HepG2 (cell line): ENCODE data around the gene TMEM59. TPM values are rescaled to one million over a fixed set of nuclear protein-coding genes. Genes with fewer than 3 reads are reported as not detected.
A peak's percentile ranks its signal among the peaks of the same experiment; 100 is the strongest.

Source experiments
- ADNP ChIP-seq: sonication (generic); formaldehyde crosslinking; IDR thresholded peaks from 2 replicates; pipeline ENCODE4 v1.4.0; 2020; ENCODE audit warnings: missing genetic modification reagents
- ARNT ChIP-seq: fragments of 450-650 bp; IDR thresholded peaks from 2 replicates; pipeline ENCODE4 v1.6.1; 2017
- ASH2L ChIP-seq: fragments of 300-600, 200-600 bp; sonication (generic); IDR thresholded peaks from 2 replicates; pipeline ENCODE4 v1.7.0; 2017; ENCODE audit warnings: low read depth, mild to moderate bottlenecking, moderate library complexity, mixed read lengths, low read length; ENCODE audit not compliant: insufficient read length
- ATF1 ChIP-seq: IDR thresholded peaks from 2 replicates; pipeline ENCODE4 v1.6.1; 2016; ENCODE audit warnings: mild to moderate bottlenecking, control low read depth
- CENPT ChIP-seq: sonication (generic); formaldehyde crosslinking; IDR thresholded peaks from 2 replicates; pipeline ENCODE4 v1.8.0; 2022; ENCODE audit warnings: low read depth, mild to moderate bottlenecking, moderate library complexity, missing genetic modification reagents
- GATAD2A ChIP-seq: IDR thresholded peaks from 2 replicates; pipeline ENCODE4 v1.6.1; 2016
- HOXD1 ChIP-seq: sonication (generic); formaldehyde crosslinking; IDR thresholded peaks from 2 replicates; pipeline ENCODE4 v1.5.0; 2020; ENCODE audit warnings: missing genetic modification reagents
- JUND ChIP-seq: sonication (generic); formaldehyde crosslinking; IDR thresholded peaks from 2 replicates; pipeline ENCODE4 v1.8.0; 2022; ENCODE audit warnings: mild to moderate bottlenecking, missing genetic modification reagents
- KLF11 ChIP-seq: IDR thresholded peaks from 2 replicates; pipeline ENCODE4 v1.6.1; 2016; ENCODE audit warnings: missing compliant biosample characterization
- MAFG ChIP-seq: sonication (generic); formaldehyde crosslinking; IDR thresholded peaks from 2 replicates; pipeline ENCODE4 v1.5.1; 2020; ENCODE audit warnings: mild to moderate bottlenecking, missing genetic modification reagents
- MED8 ChIP-seq: sonication (generic); formaldehyde crosslinking; IDR thresholded peaks from 2 replicates; pipeline ENCODE4 v1.8.1; 2023; ENCODE audit warnings: mild to moderate bottlenecking, missing genetic modification reagents; ENCODE audit not compliant: insufficient replicate concordance
- MTF1 ChIP-seq: sonication (generic); formaldehyde crosslinking; IDR thresholded peaks from 2 replicates; pipeline ENCODE4 v1.5.0; 2020; ENCODE audit warnings: missing genetic modification reagents
- NAIF1 ChIP-seq: sonication (generic); formaldehyde crosslinking; IDR thresholded peaks from 2 replicates; pipeline ENCODE4 v1.5.0; 2020; ENCODE audit warnings: mild to moderate bottlenecking, missing genetic modification reagents, borderline replicate concordance
- NFATC3 ChIP-seq: sonication (generic); formaldehyde crosslinking; IDR thresholded peaks from 2 replicates; pipeline ENCODE4 v1.5.1; 2020; ENCODE audit warnings: mild to moderate bottlenecking, missing genetic modification reagents
- NFE2L2 ChIP-seq: fragments of 150-350 bp; IDR thresholded peaks from 2 replicates; pipeline ENCODE4 v1.6.1; 2014; ENCODE audit warnings: low read length
- NFYC ChIP-seq: IDR thresholded peaks from 2 replicates; pipeline ENCODE4 v1.6.1; 2016; ENCODE audit warnings: missing genetic modification reagents, missing compliant biosample characterization
- PPARG ChIP-seq: conservative IDR thresholded peaks from 2 replicates; pipeline ENCODE4 v1.6.1; 2016; ENCODE audit warnings: missing biosample characterization, missing genetic modification reagents
- SRSF9 ChIP-seq: fragments of 200-400 bp; formaldehyde crosslinking; IDR thresholded peaks from 2 replicates; pipeline ENCODE4 v1.6.1; 2018; ENCODE audit warnings: borderline replicate concordance, mild to moderate bottlenecking, low read depth, low read length; ENCODE audit not compliant: insufficient read depth, poor library complexity, severe bottlenecking
- SSRP1 ChIP-seq: IDR thresholded peaks from 2 replicates; pipeline ENCODE4 v1.6.1; 2016; ENCODE audit warnings: control low read depth
- SYNCRIP ChIP-seq: fragments of 200-400 bp; formaldehyde crosslinking; IDR thresholded peaks from 2 replicates; pipeline ENCODE4 v1.6.1; 2018; ENCODE audit warnings: mild to moderate bottlenecking, low read depth, low read length; ENCODE audit not compliant: insufficient read depth
- THYN1 ChIP-seq: sonication (generic); formaldehyde crosslinking; IDR thresholded peaks from 2 replicates; pipeline ENCODE4 v1.8.1; 2023; ENCODE audit warnings: low read depth, mild to moderate bottlenecking, moderate library complexity, missing genetic modification reagents, borderline replicate concordance
- ZFAT ChIP-seq: sonication (generic); formaldehyde crosslinking; conservative IDR thresholded peaks from 2 replicates; pipeline ENCODE4 v1.8.1; 2023; ENCODE audit warnings: missing genetic modification reagents, inconsistent platforms
- ZFP62 ChIP-seq: sonication (generic); formaldehyde crosslinking; IDR thresholded peaks from 2 replicates; pipeline ENCODE4 v1.4.0; 2020; ENCODE audit warnings: missing genetic modification reagents
- ZNF136 ChIP-seq: sonication (generic); formaldehyde crosslinking; IDR thresholded peaks from 2 replicates; pipeline ENCODE4 v1.8.1; 2022; ENCODE audit warnings: low read depth, mild to moderate bottlenecking, moderate library complexity, missing genetic modification reagents
- ZNF30 ChIP-seq: sonication (generic); formaldehyde crosslinking; IDR thresholded peaks from 2 replicates; pipeline ENCODE4 v1.5.0; 2020; ENCODE audit warnings: mild to moderate bottlenecking, missing genetic modification reagents
- ZNF414 ChIP-seq: sonication (generic); formaldehyde crosslinking; IDR thresholded peaks from 2 replicates; pipeline ENCODE4 v1.5.0; 2020; ENCODE audit warnings: missing genetic modification reagents
- ZNF460 ChIP-seq: sonication (generic); formaldehyde crosslinking; IDR thresholded peaks from 2 replicates; pipeline ENCODE4 v1.5.1; 2020; ENCODE audit warnings: missing genetic modification reagents, mild to moderate bottlenecking, borderline replicate concordance
- ZNF703 ChIP-seq: sonication (generic); formaldehyde crosslinking; IDR thresholded peaks from 2 replicates; pipeline ENCODE4 v1.5.1; 2020; ENCODE audit warnings: missing genetic modification reagents, mild to moderate bottlenecking, moderate library complexity, borderline replicate concordance
- ZNF768 ChIP-seq: sonication (generic); formaldehyde crosslinking; IDR thresholded peaks from 2 replicates; pipeline ENCODE4 v1.4.0; 2020; ENCODE audit warnings: missing genetic modification reagents
- ZNF790 ChIP-seq: sonication (generic); formaldehyde crosslinking; IDR thresholded peaks from 2 replicates; pipeline ENCODE4 v1.8.0; 2022; ENCODE audit warnings: missing genetic modification reagents, mild to moderate bottlenecking, borderline replicate concordance
- polyA plus RNA-seq, 8 experiments: library from polyadenylated mRNA; depleted of rRNA in 3 of 8; stranded (reverse) in 7 of 8; unstranded in 1 of 8; fragments of >200 nt; fragmentation: Illumina TruSeq in 4 of 8; extraction: Trizol in 4 of 8; gene quantifications; 2 replicates each; pipeline versions ENCODE4 v1.2.1 to v1.2.3, GENCODE V29; 2011 to 2016; ENCODE audit warnings: low read depth in 4 of 8, missing spikeins in 1 of 8, mixed read lengths in 1 of 8; ENCODE audit not compliant: insufficient read depth in 1 of 8
- total RNA-seq, 5 experiments: library from RNA; depleted of rRNA; stranded (reverse); fragments of >200 nt; fragmentation: Illumina TruSeq; extraction: Trizol; gene quantifications; 2 replicates each; pipeline ENCODE4 v1.2.3, GENCODE V29; 2016; ENCODE audit warnings: low read depth in 1 of 5

The TMEM59 gene
- total and polyA plus RNA-seq, 2 of the 13 experiments (the other 11 are each of a cell fraction or from before 2014, with no cell fraction given) = 147 to 363 TPM

- TF ChIP-seq ZFP62 (CRISPR knock-in tag) = no peak
- TF ChIP-seq ASH2L = peak; percentile 39
- TF ChIP-seq ATF1 = no peak
- TF ChIP-seq NFE2L2 = no peak; the same call in 1 of the 2 replicates
- no peak; the same call in 1 of the 2 replicates for TF ChIP-seq SSRP1 (CRISPR knock-in tag)
- TF ChIP-seq MED8 (CRISPR knock-in tag) = no peak
- no peak; the same call in 1 of the 2 replicates for TF ChIP-seq NFYC
- TF ChIP-seq ADNP (CRISPR knock-in tag) = peak; percentile 71; the same call in 1 of the 2 replicates
- no peak for TF ChIP-seq MTF1 (CRISPR knock-in tag)
- TF ChIP-seq PPARG = peak; percentile 87
- TF ChIP-seq NFATC3 (CRISPR knock-in tag) = peak; percentile 18; the same call in 1 of the 2 replicates
- TF ChIP-seq ZNF768 (CRISPR knock-in tag) = peak; percentile 96
- peak; percentile 65 for TF ChIP-seq JUND
- TF ChIP-seq ZNF136 (CRISPR knock-in tag) = 0 out of 2 replicates have a peak, but pooled peaks have one; percentile 33
- no peak for TF ChIP-seq ZNF414 (CRISPR knock-in tag)
- no peak for TF ChIP-seq THYN1
- no peak for TF ChIP-seq ZNF790 (CRISPR knock-in tag)
- no peak for TF ChIP-seq KLF11 (CRISPR knock-in tag)
- no peak for TF ChIP-seq ARNT
- TF ChIP-seq HOXD1 (CRISPR knock-in tag) = no peak
- no peak for TF ChIP-seq CENPT (CRISPR knock-in tag)
- TF ChIP-seq SYNCRIP = no peak
- TF ChIP-seq MAFG (CRISPR knock-in tag) = no peak
- TF ChIP-seq SRSF9 = no peak
- TF ChIP-seq ZFAT (CRISPR knock-in tag) = no peak
- peak; percentile 88 for TF ChIP-seq GATAD2A
- no peak for TF ChIP-seq ZNF30
- no peak for TF ChIP-seq ZNF703 (CRISPR knock-in tag)
- no peak for TF ChIP-seq ZNF460 (CRISPR knock-in tag)
- TF ChIP-seq NAIF1 = no peak
Measured at GRCh38 chr1:54016343-54017282, 36.4 kb downstream of the TMEM59 start (continued).
